Mesodermal cell (in vitro differentiated cells): ENCODE measurements around the gene S100A5.

Experiments used
- H3K27ac ChIP-seq: 2 replicates; pipeline ENCODE4 v1.7.0; 2013; ENCODE audit warnings: mild to moderate bottlenecking, low read depth, low read length, moderate library complexity; ENCODE audit not compliant: severe bottlenecking
- H3K36me3 ChIP-seq: 2 replicates; pipeline ENCODE4 v1.7.1; 2013; ENCODE audit warnings: mild to moderate bottlenecking, low read length, moderate library complexity; ENCODE audit not compliant: control insufficient read depth, insufficient read depth
- H3K4me1 ChIP-seq: one replicate; pipeline ENCODE4 v1.7.1; 2013; ENCODE audit warnings: mild to moderate bottlenecking, low read length; ENCODE audit not compliant: insufficient read depth, control insufficient read depth, poor library complexity, severe bottlenecking
- H3K4me3 ChIP-seq: 2 replicates; pipeline ENCODE4 v1.7.0; 2013; ENCODE audit warnings: low read length, control low read depth, mild to moderate bottlenecking; ENCODE audit not compliant: insufficient read depth, poor library complexity, severe bottlenecking; ENCODE audit errors: extremely low read depth
- H3K9me3 ChIP-seq: 2 replicates; pipeline ENCODE4 v1.7.1; 2013; ENCODE audit warnings: mild to moderate bottlenecking, low read length, moderate library complexity; ENCODE audit not compliant: control insufficient read depth
- WGBS, 2 experiments: methylation state at CpG; one replicate each; pipeline ENCODE4 v1.1.5; 2013; ENCODE audit warnings: missing lambda C conversion rate in 2 of 2; ENCODE audit not compliant: insufficient coverage in 2 of 2; 5-methylcytosine and 5-hydroxymethylcytosine counted together

Gene S100A5

DNA sequence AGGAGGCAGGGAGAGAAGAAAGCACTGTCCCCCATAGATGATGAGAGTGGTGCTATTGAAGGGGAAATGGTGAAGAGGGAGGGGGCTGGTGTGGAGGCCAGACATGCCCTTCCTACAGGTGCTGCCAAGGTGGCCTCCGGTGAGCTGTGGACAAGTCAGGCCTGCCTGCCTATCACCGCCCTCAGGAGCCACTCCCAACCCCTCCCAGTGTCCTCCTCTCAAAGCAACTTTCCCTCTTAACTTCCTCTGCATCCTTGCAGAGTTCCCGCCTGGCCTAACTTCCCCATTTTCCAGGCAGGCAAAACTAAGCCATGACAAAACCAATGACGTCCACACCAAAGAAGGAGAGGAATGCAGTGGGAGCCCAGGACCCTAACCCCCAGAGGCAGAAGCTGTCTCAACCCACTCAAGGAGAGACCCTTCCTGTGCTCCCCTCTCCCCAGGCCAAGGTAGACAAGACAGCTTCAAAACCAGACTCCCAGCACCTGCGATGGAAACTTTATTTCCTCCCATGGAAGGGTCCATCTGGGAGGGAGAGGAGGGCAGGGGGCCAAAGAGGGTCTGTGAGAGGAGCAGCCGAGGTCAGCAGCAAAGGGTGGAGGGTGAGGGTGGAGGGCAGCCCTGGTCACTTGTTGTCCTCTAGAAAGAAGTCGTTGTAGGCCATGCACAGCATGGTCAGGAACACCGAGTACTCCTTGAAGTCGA, 3.9 kb downstream of the S100A5 start:
- no peaks in the 10 kb centered on the region for H3K9me3 ChIP-seq
- H3K4me3 ChIP-seq = no peak overlapping the region
- no peaks in the 10 kb centered on the region for H3K36me3 ChIP-seq
- no peak overlapping the region for H3K27ac ChIP-seq
- WGBS, 2 experiments = 85 to 91% methylated on average over 7 to 8 of the region's 9 CpGs
- peaks cover 38% of the 10 kb centered on the region for H3K4me1 ChIP-seq

DNA sequence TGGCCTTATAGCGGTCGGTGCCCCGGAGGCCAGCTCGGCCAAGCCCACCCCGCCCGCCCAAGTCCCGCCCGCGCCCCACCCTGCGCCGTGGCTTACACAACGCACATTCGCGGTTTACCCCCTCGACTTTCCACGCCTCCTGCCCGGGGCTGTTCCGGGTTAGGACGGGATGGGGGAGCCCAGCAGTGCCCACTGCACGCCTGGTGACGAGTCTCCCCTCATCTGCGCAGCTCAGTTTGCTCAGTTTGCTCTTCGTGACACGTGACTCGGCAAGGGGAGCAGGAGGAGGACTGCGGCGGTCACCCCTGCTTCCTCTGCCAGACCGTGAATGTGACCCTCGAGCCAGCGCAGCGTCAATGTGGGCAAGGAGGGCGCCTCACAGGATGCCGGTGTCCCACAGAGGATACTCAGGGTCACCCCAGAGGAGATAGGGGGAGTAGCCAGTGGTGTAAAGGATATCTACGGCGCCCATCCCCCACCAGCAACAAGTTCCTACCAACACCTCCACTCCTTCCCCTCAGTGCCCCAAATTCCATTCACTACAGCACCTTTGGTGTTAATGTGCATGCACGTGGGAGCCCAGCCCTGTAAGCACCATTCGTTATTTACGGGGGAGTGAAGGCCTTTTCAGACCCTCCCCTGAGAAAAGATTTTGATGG, 4.6 kb downstream of the S100A5 start:
- Histone ChIP-seq H3K9me3 (no peaks in the 10 kb centered on the region), H3K27ac (no peak overlapping the region), H3K4me1 (peaks cover 32% of the 10 kb centered on the region), H3K4me3 (peak overlapping the region; percentile 30), H3K36me3 (no peaks in the 10 kb centered on the region)
- 49 to 61% methylated on average over 21 to 35 of the region's 38 CpGs for WGBS, 2 experiments

DNA sequence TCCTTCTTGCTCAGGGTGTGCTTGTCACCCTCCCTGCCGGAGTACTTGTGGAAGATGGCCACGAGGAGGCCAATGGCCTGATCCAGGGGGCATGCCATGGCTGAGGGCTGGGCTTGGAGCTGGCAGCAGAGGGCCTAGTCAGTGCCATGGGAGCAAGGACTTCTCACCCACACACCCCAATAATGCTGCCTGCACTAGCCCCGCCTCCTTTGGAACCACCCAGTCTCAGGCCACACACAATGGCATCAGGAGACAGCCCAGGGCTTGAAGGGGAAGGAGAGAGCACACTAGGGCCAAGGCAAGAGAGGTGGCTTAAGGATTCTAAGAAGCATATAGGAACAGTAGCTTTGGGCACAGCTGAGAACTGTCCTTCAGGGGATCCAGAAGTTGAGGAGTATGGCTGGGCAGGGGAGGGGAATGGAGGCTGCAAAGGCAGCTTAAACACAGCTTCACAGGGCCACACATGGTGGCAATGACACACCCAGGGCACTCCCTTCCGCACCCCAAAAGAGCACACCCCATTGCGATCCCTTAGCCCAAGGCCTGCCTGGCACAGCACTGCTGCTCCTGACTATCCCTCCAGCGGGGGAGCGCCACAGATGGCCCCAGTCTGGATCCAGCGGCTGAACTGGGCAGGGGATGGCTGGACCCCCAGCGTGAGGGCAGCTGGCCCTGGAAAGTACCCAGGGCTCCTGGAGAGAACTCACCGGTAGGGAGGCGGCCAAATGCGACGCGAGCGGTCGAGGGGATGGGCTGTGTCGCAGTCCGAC, 5.3 kb downstream of the S100A5 start, which contains the start of gene S100A6:
Gene S100A6, minus strand, starts transcription at position 750 of the 770 bp plus-strand sequence. Its CDS starts 652 bp downstream, at position 98.
- H3K36me3 ChIP-seq = no peaks in the 10 kb centered on the region
- H3K9me3 ChIP-seq = no peaks in the 10 kb centered on the region
- H3K4me3 ChIP-seq = peak within 1 kb of the TSS; percentile 30
- WGBS, 2 experiments = 39 to 75% methylated on average over 15 to 16 of the region's 18 CpGs
- H3K27ac ChIP-seq = no peak within 1 kb of the TSS
- H3K4me1 ChIP-seq = peaks cover 25% of the 10 kb centered on the region

DNA sequence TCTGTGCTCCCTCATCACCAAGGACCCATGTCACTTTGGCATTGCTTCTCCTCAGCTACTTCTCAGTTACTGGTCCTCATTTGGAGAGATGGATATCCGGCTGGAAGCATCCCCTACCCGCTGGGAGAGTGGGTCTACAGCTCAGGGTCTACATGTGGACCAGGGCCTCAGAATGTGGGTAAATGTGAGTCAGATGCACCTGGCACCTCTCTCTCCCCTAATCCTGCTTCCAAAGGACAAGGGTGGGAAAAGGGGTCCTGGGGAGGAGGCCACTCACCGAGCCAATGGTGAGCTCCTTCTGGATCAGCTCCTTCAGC, 5.9 kb downstream of the S100A5 start:
- Histone ChIP-seq H3K4me3 (peak overlapping the region; percentile 30), H3K4me1 (peaks cover 20% of the 10 kb centered on the region), H3K36me3 (no peaks in the 10 kb centered on the region), H3K27ac (no peak overlapping the region), H3K9me3 (no peaks in the 10 kb centered on the region)
- WGBS, 2 experiments = 93 to 100% methylated on average over 1 to 3 of the region's 3 CpGs

DNA sequence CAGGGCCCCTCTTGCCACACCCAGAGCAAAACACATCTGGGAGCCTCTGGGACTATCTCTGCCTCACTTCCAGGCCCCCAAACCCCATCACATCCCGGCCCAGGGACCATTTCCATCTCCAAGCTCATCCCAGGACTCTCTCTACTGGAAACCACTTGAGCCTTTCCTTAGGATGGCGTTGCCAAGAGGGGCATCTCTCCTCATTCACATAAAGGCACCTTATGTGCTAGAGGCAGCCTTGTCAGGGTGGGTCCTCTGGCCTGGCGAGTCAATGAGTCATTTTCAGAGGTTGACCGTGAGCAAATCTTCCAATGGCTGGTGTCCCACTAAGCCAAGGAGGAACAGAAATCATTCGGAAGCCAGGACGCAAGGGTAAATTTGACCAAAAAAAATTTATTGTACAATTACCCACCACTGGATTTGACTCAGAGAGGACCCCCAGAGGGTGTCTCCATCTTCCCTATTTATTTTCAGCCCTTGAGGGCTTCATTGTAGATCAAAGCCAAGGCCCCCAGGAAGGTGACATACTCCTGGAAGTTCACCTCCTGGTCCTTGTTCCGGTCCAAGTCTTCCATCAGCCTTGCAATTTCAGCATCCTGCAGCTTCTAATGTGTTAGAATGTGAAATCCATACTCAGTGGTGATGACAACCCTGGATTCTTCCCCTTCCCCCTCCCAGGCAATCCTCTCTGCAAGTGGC, 6.4 kb downstream of the S100A5 start:
- Histone ChIP-seq H3K27ac (peak overlapping the region; percentile 57), H3K4me3 (peak overlapping the region; percentile 30), H3K9me3 (no peaks in the 10 kb centered on the region), H3K36me3 (no peaks in the 10 kb centered on the region), H3K4me1 (peaks cover 18% of the 10 kb centered on the region)
- WGBS, 2 experiments = 91 to 100% methylated on average over 3 to 5 of the region's 7 CpGs

DNA sequence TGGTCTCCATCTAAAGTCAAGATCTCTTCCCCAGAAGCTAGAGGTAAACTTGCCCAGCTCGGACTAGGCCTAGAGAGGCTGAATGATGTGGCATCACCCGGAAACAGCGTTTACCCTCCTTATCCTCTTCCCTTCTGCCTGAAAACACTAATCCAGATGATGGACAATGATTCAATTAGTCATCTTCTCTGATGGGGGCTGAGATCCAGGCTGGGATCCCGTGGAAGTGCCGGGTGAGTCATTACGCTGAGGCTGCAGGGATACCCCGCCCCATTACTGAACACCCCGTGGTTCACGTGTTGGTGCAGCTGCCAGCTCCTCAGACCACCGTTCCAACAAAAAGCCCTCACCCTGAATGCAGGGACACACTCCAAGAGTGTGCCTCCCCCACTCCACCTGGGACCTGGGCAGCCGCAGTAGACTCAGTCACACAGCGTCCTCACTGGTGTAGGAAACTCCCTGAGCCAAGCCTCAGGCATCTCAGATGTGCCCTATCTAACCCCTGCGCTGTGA, 7.0 kb downstream of the S100A5 start:
- no peak overlapping the region for H3K4me3 ChIP-seq
- WGBS, 2 experiments = 81 to 90% methylated on average over 11 to 13 of the region's 13 CpGs
- peaks cover 18% of the 10 kb centered on the region for H3K4me1 ChIP-seq
- no peaks in the 10 kb centered on the region for H3K36me3 ChIP-seq
- H3K27ac ChIP-seq = peak overlapping the region; percentile 70
- H3K9me3 ChIP-seq = no peaks in the 10 kb centered on the region

DNA sequence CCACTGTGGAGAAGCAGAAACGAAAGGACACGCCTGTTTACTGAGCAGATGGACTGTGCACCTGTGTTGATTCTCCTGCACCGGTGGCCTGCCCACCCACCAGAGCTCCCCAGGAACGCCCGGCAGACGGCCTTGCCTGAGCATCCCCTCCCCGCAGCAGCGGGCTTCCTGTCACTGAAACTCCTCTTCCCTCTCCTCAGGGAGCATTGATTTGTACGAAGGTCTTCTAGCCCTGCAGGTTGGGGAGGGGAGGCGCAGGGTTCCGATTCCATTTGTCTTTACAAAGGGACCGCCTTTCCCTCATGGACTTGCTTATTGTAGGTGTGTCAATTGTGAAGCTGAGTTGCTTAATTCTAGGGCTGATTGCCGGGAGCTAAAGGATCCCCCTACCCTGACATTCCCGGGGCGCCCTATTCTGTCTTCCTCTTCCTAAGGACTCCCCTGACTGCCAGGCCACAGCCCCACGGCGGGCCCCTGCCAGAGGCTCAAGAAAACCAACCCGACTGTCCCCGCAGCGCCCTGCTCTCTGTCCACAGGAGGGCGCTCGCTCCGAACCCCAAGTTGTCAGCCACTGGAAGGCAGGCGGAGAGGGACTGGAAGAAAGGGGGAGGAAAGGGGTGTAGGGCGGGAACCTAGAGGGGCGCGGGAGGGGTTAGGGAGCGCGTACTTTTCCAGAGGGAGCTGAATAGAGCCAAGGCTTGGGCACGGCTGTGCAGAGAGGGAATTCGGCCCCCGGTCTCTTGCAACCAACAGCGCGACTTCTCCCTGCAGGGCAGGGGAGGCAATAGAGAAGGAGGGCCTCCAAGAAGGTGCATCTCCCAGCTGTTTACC, 7.8 kb downstream of the S100A5 start:
- H3K27ac ChIP-seq = peak overlapping the region; percentile 70
- H3K9me3 ChIP-seq = no peaks in the 10 kb centered on the region
- H3K36me3 ChIP-seq = no peaks in the 10 kb centered on the region
- 18 to 22% methylated on average over 23 to 29 of the region's 34 CpGs for WGBS, 2 experiments
- peaks cover 15% of the 10 kb centered on the region for H3K4me1 ChIP-seq
- no peak overlapping the region for H3K4me3 ChIP-seq

DNA sequence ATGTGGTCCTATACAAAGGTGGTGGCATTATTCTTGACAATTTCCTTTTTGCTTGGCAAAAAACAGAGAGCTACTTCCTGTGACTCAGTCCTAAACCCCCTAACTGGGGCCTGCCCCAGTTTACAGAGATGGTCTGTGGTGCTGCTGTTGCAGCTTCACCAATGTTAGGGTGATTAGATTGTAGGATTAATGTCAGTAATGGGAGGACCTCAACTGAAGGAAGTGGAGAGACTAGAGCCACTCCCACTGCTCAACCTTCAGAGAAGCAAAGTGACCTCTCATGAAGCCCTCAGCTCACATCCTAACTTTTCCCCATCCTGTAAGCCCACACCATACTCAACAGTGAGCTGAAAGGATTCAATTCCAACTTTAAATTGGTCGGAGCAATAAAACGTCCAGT, 8.6 kb downstream of the S100A5 start:
- Histone ChIP-seq H3K4me1 (peaks cover 15% of the 10 kb centered on the region), H3K36me3 (no peaks in the 10 kb centered on the region), H3K9me3 (no peaks in the 10 kb centered on the region), H3K27ac (no peak overlapping the region), H3K4me3 (no peak overlapping the region)
- 80 to 83% methylated on average over 2 of the region's 2 CpGs for WGBS, 2 experiments

DNA sequence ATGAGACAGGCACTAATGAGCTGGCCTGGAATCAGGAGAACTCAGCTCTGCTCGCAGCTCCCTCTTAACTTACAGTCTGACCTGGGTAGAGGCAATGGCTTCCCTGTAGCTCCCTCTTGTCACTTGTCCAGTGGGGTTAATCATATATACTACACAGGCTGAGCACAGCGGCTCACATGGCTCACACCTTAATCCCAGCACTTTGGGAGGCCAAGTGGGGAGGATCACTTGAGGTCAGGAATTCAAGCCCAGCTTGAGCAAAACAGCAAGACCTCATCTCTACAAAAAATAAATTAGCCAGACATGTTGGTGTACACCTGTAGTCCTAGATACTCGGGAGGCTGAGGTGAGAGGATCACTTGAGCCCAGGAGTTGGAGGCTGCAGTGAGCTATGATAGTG, 9.1 kb downstream of the S100A5 start:
- Histone ChIP-seq H3K36me3 (no peaks in the 10 kb centered on the region), H3K27ac (no peak overlapping the region), H3K9me3 (no peaks in the 10 kb centered on the region), H3K4me1 (peaks cover 15% of the 10 kb centered on the region), H3K4me3 (no peak overlapping the region)
- WGBS, 2 experiments = 92 to 100% methylated on average over 1 to 2 of the region's 3 CpGs

DNA sequence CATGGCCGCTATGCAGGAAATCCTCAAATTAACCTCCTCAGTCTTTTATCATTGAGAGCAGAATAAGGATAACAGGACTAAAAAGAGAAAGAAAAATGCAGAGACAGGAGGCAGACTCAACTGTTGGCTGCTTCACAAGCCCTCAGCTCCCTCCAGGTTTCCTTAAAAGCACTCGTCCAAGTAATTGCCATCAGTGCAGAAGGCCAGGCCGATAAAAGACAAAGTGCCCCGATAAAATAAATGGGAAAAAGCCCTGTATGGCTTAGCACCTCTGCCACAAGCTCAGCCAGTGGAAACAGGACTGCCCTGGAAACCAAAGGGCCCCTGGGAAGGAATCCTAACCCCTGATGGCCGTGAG, 13.1 kb downstream of the S100A5 start:
- Histone ChIP-seq H3K36me3 (no peaks in the 10 kb centered on the region), H3K27ac (no peak overlapping the region), H3K9me3 (no peaks in the 10 kb centered on the region), H3K4me3 (no peak overlapping the region), H3K4me1 (peaks cover 14% of the 10 kb centered on the region)
- WGBS, 2 experiments = 66 to 92% methylated on average over 3 to 4 of the region's 5 CpGs
